ENCODE data around the gene C4A.
"Not testable (repeated sequence)": the region's sequence is repeated elsewhere in the genome, so short reads cannot be mapped to it uniquely, and the experiment has no call there.

Gene C4A

DNA sequence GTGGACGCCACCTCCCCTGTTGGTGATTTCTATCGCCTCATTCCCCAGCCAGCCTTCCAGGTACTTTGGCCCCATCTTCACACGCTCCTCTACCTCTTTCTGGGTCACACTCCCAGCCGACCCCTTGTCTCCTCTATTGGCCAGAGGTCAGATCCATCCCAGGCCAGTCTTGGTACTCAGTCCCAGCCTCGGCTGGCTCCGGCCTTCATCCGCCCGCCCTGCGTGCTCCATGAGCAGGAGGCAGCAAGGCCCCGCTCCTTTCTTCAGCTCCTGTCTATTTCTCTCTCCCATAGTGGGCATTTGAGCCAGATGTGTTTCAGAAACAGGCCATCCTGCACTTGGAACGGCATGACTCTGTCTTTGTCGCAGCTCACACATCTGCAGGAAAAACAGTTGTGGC, 20.2 kb upstream of the C4A start:
- no peak for DNase-seq

GRCh38 chr6:31963921-31964320, 17.9 kb upstream of the C4A start:
- DNase-seq: no peak

DNA sequence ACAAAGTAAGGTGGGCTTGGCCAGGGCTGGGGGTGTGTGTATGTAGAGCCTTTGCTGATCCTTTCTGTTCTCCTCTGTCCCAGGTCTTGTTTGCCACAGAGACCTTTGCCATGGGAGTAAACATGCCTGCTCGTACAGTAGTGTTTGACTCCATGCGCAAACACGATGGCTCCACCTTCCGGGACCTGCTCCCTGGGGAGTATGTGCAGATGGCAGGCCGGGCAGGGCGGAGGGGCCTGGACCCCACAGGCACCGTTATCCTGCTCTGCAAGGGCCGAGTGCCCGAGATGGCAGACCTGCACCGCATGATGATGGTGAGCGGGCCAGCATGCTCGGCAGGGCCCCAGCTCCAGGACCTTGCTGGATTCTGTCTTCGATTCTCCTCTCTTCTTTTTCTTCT, 16.2 kb upstream of the C4A start:
- no peak for DNase-seq

- no peak for DNase-seq
Measured at GRCh38 chr6:31966506-31966905, 15.4 kb upstream of the C4A start.

GRCh38 chr6:31966997-31967925, 14.6 kb upstream of the C4A start:
- no peak for DNase-seq

DNA sequence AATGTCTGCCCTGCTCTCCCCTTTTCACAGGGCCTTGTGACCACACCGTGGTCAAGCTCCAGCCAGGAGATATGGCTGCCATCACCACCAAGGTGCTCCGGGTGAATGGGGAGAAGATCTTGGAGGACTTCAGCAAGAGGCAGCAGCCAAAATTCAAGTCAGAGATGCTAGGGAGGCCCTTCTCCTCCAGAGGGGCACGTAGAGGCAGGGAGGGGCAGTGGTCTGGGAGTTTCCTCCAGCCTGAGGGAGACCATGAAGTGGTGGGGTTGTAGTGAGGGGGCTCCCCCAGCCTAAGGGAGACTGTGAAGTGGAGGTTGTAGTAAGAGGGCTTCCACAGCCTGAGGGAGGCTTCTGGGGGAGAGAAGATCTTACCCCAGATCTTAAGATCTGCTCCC, 13.9 kb upstream of the C4A start:
- no peak for DNase-seq

DNA sequence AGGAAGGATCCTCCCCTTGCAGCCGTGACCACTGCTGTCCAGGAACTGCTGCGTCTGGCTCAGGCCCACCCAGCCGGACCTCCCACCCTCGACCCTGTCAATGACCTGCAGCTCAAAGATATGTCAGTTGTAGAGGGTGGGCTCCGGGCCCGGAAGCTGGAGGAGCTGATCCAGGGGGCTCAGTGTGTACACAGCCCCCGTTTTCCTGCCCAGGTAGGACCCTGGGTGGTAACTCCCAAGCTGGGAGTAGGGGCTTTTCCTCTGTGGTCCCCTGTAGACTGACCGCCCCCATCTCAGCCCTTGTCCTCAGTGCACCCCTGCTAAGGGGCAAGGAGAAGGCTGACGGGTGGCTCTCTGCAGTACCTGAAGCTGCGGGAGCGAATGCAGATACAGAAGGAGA, 13.5 kb upstream of the C4A start:
- no peak for DNase-seq

DNA sequence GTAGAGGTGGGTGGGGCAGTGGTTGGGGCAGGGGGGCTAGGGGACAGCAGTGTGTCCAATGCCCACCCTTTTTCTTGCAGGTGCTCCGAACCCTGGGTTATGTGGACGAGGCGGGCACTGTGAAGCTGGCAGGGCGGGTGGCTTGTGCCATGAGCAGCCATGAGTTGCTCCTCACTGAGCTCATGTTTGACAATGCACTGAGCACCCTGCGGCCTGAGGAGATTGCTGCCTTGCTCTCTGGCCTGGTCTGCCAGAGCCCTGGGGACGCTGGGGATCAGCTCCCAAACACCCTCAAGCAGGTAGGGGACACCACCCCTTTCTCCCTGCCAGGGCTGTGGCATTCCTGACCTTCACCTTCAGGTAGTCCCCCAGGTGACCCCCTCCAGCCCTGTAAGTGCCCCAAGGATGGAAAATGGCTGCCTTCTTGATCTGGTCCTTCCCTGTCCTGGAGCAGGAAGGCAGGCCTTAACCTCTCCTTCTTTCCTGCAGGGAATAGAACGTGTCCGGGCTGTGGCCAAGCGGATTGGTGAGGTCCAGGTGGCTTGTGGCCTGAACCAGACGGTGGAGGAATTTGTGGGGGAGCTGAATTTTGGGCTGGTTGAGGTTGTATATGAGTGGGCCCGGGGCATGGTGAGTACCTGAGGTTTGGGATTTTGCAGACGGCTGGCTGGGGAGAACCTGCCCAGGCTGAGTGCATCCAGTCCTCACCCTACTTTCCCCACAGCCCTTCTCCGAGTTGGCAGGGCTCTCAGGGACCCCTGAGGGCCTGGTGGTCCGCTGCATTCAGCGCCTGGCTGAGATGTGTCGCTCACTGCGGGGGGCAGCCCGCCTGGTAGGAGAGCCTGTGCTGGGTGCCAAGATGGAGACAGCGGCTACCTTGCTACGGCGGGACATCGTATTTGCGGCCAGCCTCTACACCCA, 12.8 kb upstream of the C4A start:
- no peak for DNase-seq

- DNase-seq: no peak
Measured at GRCh38 chr6:31969712-31970603, 11.9 kb upstream of the C4A start.

GRCh38 chr6:31970604-31971271, 11.1 kb upstream of the C4A start:
- DNase-seq: peak; percentile 15

DNA sequence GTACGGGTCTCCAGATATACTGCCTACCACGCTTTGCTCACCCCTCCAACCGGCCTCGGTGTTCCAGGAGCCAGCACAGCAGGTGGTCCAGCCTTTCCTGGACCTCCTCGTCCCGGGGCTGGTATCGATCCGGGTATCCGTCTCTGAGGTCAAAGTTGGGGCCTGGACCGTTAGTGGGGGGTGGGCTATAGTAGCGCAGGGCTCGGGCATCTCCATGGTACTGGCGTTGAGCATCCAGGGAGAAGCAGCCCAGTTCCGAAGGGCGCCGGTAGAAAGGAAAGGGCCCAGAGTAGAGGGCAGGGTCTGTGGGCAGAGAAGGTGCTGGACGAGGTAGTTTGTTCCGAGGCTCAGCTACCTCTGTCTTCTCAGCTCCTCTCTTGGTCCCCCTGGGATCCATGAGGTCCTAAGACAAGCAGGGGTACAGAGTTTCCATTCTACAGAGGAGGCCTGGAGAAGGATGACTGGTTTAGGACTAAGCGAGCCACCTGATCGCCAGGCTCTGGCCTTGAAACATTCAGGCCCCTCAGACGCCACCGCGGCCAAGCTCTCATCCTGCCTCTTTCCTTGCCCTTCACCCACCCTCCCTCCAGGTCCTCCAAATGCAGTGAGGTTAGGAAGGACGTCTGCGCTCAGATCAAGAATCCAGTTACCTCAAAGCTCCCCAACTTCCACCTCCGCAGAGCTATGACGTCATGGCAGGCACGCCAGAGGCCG, 10.4 kb upstream of the C4A start:
- DNase-seq: peak; percentile 15

DNA sequence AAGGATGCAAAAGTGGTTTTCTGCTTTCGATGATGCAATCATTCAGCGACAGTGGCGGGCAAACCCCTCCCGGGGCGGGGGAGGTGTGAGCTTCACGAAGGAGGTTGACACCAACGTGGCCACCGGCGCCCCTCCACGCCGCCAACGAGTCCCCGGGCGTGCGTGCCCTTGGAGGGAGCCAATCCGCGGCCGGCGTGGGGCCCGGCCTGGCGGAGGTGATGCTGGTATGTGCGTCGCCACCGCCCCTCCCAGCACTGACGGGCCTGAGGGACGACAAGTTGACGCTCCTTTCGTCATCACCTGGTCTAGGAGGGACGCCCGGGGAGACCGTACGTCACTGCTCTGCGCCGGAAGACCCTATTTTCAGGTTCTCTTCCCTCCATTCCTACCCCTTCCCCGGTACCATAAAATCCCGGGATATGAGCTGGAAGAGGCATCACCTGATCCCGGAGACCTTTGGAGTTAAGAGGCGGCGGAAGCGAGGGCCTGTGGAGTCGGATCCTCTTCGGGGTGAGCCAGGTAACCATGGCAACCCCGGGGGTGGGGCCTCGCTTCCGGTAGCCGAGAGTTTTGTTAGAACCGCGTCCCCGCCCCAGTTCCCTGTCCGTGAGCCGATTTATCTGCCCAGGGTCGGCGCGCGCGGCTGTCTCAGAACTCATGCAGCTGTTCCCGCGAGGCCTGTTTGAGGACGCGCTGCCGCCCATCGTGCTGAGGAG, 9.7 kb upstream of the C4A start, which contains the start of gene DXO:
Gene DXO (minus strand): TSS at position 146 of the 716 bp plus-strand sequence. CDS start 463 bp downstream, outside the sequence.
- DNase-seq: peak; percentile 98

DNA sequence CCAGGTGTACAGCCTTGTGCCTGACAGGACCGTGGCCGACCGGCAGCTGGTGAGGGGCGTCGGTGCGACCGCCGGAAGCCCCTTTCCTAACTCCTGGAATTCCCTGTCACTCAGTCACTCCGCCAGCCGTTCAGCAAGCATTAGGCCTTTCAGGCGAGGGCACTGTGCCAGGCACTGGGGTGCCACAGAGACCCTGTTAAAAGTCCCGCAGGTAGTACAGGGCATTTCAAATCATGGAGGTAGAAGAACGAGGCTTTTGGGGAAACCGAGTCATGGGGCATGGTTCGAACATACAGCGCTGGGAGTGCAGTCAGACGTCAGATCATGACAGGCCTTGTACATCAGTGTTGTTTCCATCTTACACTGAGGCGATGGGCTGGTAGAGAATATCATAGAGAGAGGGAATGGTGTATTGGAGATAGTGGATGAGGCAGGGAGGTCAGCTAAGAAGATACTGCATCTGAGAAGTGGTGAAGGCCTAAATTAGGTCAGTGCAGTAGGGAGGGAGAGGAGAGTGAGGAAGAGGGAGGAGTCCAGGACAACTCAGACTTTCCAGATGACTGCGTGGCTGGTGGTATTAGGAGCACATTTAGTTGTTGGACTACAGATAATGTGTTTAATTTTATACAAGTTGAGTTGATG, 9.0 kb upstream of the C4A start:
- DNase-seq: peak; percentile 30

DNA sequence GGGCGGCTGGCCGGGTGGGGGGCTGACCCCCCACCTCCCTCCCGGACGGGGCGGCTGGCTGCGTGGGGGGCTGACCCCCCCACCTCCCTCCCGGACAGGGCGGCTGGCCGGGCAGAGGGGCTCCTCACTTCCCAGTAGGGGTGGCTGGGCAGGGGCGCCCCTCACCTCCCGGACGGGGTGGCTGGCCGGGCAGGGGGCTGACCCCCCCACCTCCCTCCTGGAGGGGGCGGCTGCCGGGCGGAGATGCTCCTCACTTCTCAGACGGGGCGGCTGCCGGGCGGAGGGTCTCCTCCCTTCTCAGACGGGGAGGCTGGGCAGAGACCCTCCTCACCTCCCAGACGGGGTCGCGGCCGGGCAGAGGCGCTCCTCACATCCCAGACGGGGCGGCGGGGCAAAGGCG, 5.8 kb upstream of the C4A start:
- not testable (repeated sequence) for DNase-seq

- no peak for DNase-seq
Measured at GRCh38 chr6:31977816-31978431, 3.9 kb upstream of the C4A start.

- DNase-seq: no peak
Measured at GRCh38 chr6:31978831-31979230, 3.0 kb upstream of the C4A start.

GRCh38 chr6:31979238-31979898, 2.5 kb upstream of the C4A start:
- DNase-seq: no peak

DNA sequence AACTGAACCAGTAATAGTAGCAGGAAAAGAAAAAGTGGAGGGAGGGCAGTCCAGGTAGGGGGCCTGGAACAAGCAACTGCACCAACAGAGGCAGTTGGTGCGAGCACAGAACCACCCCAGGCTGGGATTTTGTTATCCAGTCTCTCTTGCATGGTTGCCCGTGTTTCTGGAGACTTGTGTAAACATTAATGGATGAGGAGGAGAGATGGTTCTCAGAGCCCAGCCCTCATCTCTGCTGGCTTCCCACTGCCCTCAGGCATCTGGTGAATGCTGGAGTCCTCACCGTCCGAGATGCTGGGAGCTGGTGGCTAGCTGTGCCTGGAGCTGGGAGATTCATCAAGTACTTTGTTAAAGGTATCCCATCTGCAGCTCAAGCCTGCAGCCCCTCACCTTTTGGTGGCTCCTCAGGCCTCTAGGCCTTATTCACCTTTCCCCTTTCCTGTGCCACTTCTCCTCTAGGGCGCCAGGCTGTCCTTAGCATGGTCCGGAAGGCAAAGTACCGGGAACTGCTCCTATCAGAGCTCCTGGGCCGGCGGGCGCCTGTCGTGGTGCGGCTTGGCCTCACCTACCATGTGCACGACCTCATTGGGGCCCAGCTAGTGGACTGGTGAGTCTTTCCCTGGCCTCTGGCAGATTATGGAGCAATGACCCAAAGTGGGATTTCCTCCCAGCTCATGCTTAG, 1.5 kb upstream of the C4A start:
- DNase-seq: not testable (repeated sequence)
